ENCODE data around the gene SNRPA1. TPM values are rescaled to one million over a fixed set of nuclear protein-coding genes. Genes with fewer than 3 reads are reported as not detected.
A peak's percentile ranks its signal among the peaks of the same experiment; 100 is the strongest.

The SNRPA1 gene
- total and polyA plus RNA-seq, 2 of the 13 experiments (the other 11 are each of a cell fraction or from before 2014, with no cell fraction given) = 41.2 to 108 TPM

DNA sequence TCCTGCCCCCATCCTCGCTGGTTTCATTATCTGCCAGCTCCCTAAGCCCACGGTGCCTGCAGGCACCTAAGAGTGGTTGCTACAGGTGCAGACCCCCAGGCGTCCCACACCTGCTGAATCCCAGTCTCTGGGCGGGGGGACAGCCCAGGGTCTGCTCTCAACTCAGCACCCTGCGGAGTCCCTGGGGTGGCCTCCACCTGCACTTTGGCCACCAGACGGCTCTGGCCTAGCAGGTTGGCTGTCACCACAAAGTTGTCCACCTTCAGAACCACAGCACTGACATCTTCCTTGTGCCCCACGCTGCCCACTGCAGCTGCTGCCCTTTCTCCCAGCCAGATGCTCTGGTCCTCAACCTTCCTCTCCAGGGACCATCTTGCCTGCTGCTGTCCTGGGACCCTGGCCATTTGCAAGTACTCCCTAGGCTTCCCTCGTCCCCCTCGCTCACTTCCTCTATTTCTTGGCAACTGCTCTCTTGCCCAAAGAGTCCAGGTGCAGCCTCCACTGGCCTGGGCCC lies 34.9 kb upstream of the SNRPA1 start:
- WGBS (ENCODE audit: low lambda C conversion rate) = 97% methylated on average over 8 of the region's 9 CpGs
- ChIA-PET CTCF (ENCODE audit: low intra/inter-chr PET ratio, low total read pairs) (no interaction called here), POLR2A (no interaction called here)
- no peaks in the 10 kb centered on the region for H4K20me1 ChIP-seq (ENCODE audit: insufficient read depth, low read length)
- no peaks in the 10 kb centered on the region for H3K9me3 ChIP-seq (ENCODE audit: low read length)
- intact Hi-C loops (cut with micrococcal nuclease; ENCODE audit: unreplicated experiment) (no loop called here), in situ Hi-C loops (cut with HindIII; ENCODE audit: extremely low pct_ligation_motif_present, low pct_unique_long_range_greater_than_20kb) (no loop called here)
- no peak for TF ChIP-seq ZNF430 (CRISPR knock-in tag; IDR thresholded peaks at IDR 0.05)
- no peak for TF ChIP-seq KLF15 (CRISPR knock-in tag; IDR thresholded peaks at IDR 0.05; ENCODE audit: borderline replicate concordance)
- ATAC-seq (no peak), FAIRE-seq (no peak), DNase-seq (ENCODE audit: low spot score) (no peak)
- H3K79me2 ChIP-seq (ENCODE audit: insufficient read depth, low read length) = no peaks in the 10 kb centered on the region
- no peak overlapping the region for H3K27ac ChIP-seq (ENCODE audit: extremely low read length, insufficient read depth, low read length)
- no peak overlapping the region for H3K4me3 ChIP-seq (replicated peaks in 1 of 3; ENCODE audit: insufficient read depth in 1 of 3, low read depth in 2 of 3, low read length in 3 of 3)
- BruUV-seq (replicated peaks) = no TSS peak
- H3K4me1 ChIP-seq (ENCODE audit: insufficient read depth, low read length) = peaks cover 18% of the 10 kb centered on the region
- no peak overlapping the region for H2AFZ ChIP-seq (ENCODE audit: low read length)
- no peaks in the 10 kb centered on the region for H3K27me3 ChIP-seq (ENCODE audit: control insufficient read depth in 1 of 2, insufficient read depth in 2 of 2, low read length in 2 of 2)
- peaks cover 25 to 61% of the 10 kb centered on the region in 2 experiments for H3K36me3 ChIP-seq (replicated peaks in 1 of 2; ENCODE audit: control insufficient read depth in 1 of 2, insufficient read depth in 2 of 2, low read length in 2 of 2)
- H3K9ac ChIP-seq (ENCODE audit: insufficient read depth, low read depth, low read length) = no peak overlapping the region
- no peak overlapping the region for H3K4me2 ChIP-seq (ENCODE audit: low read depth, low read length)

DNA sequence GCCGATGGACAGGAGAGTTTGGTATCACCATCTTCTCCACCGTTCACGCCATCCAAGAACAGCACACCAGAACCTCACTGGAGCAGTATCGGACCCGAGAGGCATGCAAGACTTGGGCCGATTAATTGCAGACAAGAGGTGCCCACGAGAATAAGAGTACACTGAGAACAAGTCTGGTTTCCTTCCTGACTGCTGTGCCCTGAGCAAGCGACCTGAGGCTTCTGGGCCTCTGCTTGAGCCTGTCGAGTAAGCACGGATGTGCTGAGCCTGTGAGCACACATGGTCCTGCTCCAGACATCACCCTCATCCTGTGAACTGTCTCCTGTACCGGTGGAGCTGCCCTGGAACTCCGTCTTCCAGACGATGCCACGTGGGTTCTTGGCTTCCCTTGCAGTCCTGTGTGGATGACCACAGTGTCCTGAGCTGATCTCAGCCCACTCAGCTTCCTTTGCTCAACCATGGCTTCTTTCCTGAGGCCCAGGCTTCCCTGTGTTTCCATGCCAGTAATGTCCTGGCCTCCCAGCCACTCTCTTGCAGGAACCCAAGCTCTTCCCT lies 34.3 kb upstream of the SNRPA1 start:
- H3K79me2 ChIP-seq (ENCODE audit: insufficient read depth, low read length) = no peaks in the 10 kb centered on the region
- BruUV-seq (replicated peaks) = no TSS peak
- H3K9ac ChIP-seq (ENCODE audit: insufficient read depth, low read depth, low read length) = no peak overlapping the region
- no peaks in the 10 kb centered on the region for H4K20me1 ChIP-seq (ENCODE audit: insufficient read depth, low read length)
- CTCF ChIA-PET (ENCODE audit: low intra/inter-chr PET ratio, low total read pairs) = no interaction called here
- FAIRE-seq = no peak
- no peak for DNase-seq (ENCODE audit: low spot score)
- H3K36me3 ChIP-seq (replicated peaks in 1 of 2; ENCODE audit: control insufficient read depth in 1 of 2, insufficient read depth in 2 of 2, low read length in 2 of 2) = peaks cover 25 to 63% of the 10 kb centered on the region in 2 experiments
- TF ChIP-seq REXO4 (CRISPR knock-in tag; IDR thresholded peaks at IDR 0.05; ENCODE audit: borderline replicate concordance) = no peak
- TF ChIP-seq POLR2A (IDR thresholded peaks at IDR 0.05; ENCODE audit: insufficient read depth in 1 of 2, low read depth in 2 of 2, low read length in 2 of 2) = 0 out of 4 replicates have a peak, but pooled peaks of 1 of the 2 experiments have one; percentile 29
- TF ChIP-seq GTF2F1 (IDR thresholded peaks at IDR 0.05; ENCODE audit: low read length) = no peak
- H3K4me1 ChIP-seq (ENCODE audit: insufficient read depth, low read length) = peaks cover 20% of the 10 kb centered on the region
- in situ Hi-C loops (cut with HindIII; ENCODE audit: extremely low pct_ligation_motif_present, low pct_unique_long_range_greater_than_20kb) = no loop called here
- intact Hi-C loops (cut with micrococcal nuclease; ENCODE audit: unreplicated experiment) = no loop called here
- no peak overlapping the region for H3K27ac ChIP-seq (ENCODE audit: extremely low read length, insufficient read depth, low read length)
- POLR2A ChIA-PET = no interaction called here
- ATAC-seq = no peak
- H3K4me2 ChIP-seq (ENCODE audit: low read depth, low read length) = no peak overlapping the region
- WGBS (ENCODE audit: low lambda C conversion rate) = 94% methylated on average over 13 of the region's 14 CpGs
- H3K27me3 ChIP-seq (ENCODE audit: control insufficient read depth in 1 of 2, insufficient read depth in 2 of 2, low read length in 2 of 2) = no peaks in the 10 kb centered on the region
- H3K4me3 ChIP-seq (replicated peaks in 1 of 3; ENCODE audit: insufficient read depth in 1 of 3, low read depth in 2 of 3, low read length in 3 of 3) = no peak overlapping the region
- no peaks in the 10 kb centered on the region for H3K9me3 ChIP-seq (ENCODE audit: low read length)
- H2AFZ ChIP-seq (ENCODE audit: low read length) = no peak overlapping the region

Measured in HepG2 (cell line).